SKM-1 treated with dmso at 0.1 percent for 144 hours (cell line): Measurements from ENCODE around the gene UGCG.
"Not testable (repeated sequence)": the region's sequence is repeated elsewhere in the genome, so short reads cannot be mapped to it uniquely, and the experiment has no call there.

ENCODE experiments used
- DNase-seq: peaks from one replicate; lab custom pipeline; 2025; ENCODE audit not compliant: unreplicated experiment; lab: John Stamatoyannopoulos, UW

The UGCG gene

DNA sequence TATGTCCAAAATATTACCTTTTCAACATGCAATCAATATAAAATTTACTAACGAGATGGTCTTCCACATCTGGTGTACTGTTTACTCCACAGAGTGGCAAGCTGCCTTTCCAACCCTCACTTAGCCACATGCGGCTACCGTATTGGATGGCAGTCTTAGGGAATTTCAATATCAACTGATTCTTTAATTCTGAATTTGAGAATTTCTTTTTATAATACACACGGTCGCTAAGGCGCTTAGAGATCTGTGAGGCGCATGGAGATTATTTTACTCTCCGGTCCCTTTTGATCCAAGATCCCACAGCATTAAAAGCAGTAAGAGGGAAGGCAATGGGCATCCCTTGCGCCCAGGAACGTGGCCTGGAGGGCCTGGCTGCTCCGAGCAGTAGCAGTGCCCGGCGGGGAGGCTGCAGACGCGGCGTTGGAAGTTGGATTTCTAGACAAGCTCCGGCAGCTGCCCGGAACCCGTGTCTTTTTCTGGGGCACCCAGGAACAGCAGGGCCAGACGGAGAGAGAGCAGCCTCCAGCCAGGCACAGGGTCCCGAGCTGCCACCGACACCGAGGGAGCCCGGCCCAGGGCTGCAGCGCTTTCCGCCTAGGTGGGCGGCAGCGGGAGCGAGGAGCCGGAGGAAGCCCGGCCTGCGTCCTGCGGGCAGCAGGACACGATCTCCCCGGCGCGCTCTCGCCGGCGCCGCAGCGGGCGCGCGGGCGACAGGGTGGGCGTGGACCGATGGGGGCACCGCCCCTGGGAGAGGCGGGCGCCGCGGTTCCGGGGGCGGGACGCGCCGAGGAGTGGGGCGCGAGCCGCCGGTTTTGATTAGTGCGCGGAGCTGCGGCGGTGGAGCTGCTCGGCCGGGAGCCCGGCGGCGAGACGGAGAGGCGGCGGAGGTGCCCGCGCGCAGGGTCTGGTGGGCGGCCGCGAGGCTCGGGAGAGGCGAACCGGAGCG is at the start of gene UGCG:
Gene UGCG (plus strand): TSS at position 819 of the 946 bp plus-strand sequence. CDS start 402 bp downstream, outside the sequence.
- DNase-seq, result peak; percentile 66

DNA sequence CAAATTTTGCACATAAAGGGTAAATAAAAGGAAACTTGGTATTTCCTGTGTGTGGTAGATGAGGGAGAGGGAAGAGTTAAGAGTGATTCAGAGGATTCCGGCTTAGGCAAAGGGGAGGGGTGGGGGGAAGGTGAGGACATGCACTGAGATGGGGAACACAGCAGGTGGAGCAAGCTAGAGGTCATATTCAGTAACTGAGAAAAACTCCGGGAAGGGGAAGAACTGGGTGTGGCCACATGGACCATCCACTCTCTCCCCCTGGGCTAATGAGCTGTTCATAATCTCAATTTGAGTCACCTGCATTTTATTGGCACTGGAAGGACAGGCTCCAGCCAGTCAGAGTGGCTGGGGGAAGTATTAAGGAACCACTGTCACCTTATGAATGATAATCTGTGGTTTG is 45.1 kb upstream of the UGCG start:
- DNase-seq, result no peak

GRCh38 chr9:111852291-111852690 is 44.3 kb upstream of the UGCG start:
- DNase-seq, result no peak

DNA sequence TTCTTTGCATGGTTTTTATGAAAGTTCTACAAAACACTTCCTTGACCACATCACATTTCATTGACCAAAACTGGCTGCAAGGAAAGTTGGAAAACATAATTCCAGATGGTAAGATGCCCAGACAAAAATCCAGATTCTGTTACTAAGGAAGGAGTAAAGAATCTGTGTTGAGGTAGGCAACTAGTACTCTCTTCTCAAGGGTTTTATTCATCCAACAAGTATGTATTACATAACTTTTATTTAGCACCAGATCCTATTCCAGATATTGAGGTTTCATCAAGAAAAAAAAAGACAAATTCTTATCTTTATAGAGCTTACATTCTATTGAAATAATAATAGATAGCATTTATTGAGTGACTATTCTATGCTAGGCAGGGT is 43.2 kb upstream of the UGCG start:
- DNase-seq, result no peak

GRCh38 chr9:111854799-111855198 is 41.8 kb upstream of the UGCG start:
- peak; percentile 16 for DNase-seq

- no peak for DNase-seq
Measured at GRCh38 chr9:111857555-111858211, 38.9 kb upstream of the UGCG start.

DNA sequence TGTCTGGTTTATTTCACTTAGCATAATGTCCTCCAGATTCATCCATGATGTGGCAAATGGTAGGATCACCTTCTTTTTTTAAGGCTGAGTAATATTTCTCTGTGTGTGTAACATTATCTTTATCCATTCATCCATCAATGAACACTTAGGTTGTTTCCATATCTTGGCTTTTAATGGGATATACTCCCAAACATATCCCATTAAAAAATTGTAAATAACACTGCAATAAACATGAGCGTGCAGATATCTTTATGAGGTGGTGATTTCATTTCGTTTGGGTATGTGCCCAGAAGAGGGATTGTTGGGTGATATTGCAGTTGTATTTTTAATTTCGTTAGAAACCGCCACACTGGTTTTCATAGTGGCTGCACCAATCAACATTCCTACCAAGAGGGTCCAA is 36.2 kb upstream of the UGCG start:
- no peak for DNase-seq

DNA sequence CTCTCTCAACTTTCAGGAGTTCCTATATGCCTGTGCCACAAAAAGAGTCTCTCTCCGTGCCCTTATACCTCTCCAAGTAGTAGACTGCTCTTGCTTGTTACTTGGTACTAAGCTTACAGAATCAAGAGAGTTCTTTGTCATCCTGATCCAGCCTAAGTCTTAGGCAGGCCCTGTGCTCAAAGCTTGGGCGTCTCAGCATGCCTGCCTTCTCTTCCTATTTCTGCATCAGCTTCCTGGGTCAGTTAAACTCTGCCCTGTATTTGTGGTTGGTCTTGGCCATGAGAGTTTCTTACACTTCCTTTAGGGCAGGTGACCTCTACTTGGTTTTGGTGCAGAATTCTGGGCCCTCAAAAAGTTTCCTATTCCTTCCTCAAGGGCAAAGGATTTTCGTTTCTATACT is 33.0 kb upstream of the UGCG start:
- DNase-seq, result no peak

- DNase-seq, result no peak
Measured at GRCh38 chr9:111866976-111867375, 29.6 kb upstream of the UGCG start.

DNA sequence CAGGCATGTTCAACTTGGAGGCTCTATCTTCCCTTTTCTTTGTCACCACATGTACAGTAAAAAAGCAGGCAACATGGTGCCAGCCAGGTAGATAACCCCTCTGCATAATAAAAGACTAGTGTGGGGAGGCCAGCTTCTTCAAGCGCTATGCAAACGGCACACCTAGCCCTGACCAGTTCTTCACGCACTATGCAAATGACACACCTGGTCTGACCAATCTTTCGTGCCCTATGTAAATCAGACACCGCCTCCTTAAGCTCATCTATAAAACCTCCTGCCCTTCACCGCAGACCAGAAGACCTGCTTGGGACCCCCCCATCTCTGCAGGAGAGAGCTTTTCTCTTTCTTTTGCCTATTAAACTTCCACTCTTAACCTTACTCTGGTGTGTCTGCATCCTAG is 28.1 kb upstream of the UGCG start:
- no peak for DNase-seq

GRCh38 chr9:111870774-111871498 is 25.7 kb upstream of the UGCG start:
- DNase-seq, result no peak

GRCh38 chr9:111871499-111871855 is 25.1 kb upstream of the UGCG start:
- DNase-seq, result no peak

GRCh38 chr9:111872886-111873285 is 23.7 kb upstream of the UGCG start:
- no peak for DNase-seq

- DNase-seq, result no peak
Measured at GRCh38 chr9:111873901-111874300, 22.7 kb upstream of the UGCG start.

GRCh38 chr9:111874500-111874899 is 22.1 kb upstream of the UGCG start:
- DNase-seq, result no peak

- DNase-seq, result not testable (repeated sequence)
Measured at GRCh38 chr9:111875291-111875690, 21.3 kb upstream of the UGCG start.

DNA sequence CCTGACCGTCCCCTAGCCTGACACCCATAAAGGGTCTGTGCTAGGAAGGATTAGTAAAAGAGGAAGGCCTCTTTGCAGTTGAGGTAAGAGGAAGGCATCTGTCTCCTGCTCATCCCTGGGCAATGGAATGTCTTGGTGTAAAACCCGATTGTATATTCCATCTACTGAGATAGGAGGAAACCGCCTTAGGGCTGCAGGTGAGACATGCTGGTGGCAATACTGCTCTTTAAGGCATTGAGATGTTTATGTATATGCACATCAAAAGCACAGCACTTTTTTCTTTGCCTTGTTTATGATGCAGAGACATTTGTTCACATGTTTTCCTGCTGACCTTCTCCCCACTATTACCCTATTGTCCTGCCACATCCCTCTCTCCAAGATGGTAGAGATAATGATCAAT is 20.9 kb upstream of the UGCG start:
- DNase-seq, result not testable (repeated sequence)

DNA sequence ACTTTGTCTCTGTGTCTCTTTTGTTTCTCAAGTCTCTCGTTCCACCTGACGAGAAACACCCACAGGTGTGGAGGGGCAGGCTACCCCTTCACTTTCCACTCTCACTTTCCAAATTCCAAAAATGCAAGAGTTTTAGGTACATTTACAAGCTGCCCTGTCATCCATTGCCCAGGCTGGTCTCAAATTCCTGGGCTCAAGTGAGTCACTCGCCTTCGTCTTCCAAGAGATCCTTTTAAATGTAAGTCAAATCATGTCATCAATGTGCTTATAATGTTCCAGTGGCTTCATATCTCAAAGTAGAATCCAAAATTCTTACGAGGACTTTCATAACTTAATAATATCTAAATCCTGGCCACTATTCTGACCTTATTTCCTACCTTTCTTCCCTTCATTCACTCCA is 20.4 kb upstream of the UGCG start:
- no peak for DNase-seq

DNA sequence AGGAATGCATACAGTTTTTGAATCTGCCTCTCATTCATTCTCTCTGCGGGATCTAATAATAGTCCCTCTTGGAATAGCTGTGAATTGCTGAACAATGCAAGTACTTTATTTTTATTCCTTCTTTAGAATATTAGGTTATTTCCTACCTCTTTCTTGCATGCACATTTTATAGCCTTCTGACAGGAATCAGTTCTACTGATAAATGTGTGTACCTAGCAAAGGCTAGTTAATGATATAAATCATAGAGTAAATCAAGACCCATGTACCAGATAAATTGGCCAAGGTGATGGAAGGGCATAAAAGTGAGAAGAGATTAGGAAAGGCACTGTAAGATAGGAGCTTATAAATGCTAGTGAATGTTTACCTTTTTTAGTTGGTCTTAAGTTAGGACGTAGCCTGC is 19.2 kb upstream of the UGCG start:
- no peak for DNase-seq

GRCh38 chr9:111878946-111879345 is 17.7 kb upstream of the UGCG start:
- no peak for DNase-seq

- DNase-seq, result no peak
Measured at GRCh38 chr9:111886983-111887718, 9.5 kb upstream of the UGCG start.
